ENCODE results near the gene COX7B.
"Not testable (repeated sequence)": the region's sequence is repeated elsewhere in the genome, so short reads cannot be mapped to it uniquely, and the experiment has no call there.

The COX7B gene

DNA sequence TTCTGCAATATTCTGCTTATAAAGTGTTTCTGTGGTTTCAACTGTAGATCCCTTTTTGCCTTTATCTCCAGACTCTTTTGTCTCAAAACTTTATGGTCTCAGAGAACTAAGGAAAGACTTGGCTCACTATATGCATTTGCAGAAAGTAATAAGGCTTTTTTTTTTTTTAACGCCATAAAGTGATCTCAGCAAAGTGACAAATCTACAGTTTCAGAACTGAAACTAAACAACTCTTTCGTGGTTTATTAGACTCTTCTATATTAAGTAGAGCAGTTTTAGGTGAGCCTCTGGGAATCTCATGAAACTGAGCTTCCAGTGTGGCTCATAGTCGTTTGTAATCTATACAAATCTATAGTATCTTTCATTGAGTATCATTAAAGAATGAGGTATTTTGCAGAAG is 26.5 kb downstream of the COX7B start:
- Mint-ChIP-seq H3K9me3 (no peaks in the 10 kb centered on the region), H3K27me3 (no peaks in the 10 kb centered on the region), H3K4me1 (peaks cover 21% of the 10 kb centered on the region), H3K36me3 (peaks cover 8% of the 10 kb centered on the region), H3K27ac (no peak overlapping the region), H3K4me3 (no peak overlapping the region)

DNA sequence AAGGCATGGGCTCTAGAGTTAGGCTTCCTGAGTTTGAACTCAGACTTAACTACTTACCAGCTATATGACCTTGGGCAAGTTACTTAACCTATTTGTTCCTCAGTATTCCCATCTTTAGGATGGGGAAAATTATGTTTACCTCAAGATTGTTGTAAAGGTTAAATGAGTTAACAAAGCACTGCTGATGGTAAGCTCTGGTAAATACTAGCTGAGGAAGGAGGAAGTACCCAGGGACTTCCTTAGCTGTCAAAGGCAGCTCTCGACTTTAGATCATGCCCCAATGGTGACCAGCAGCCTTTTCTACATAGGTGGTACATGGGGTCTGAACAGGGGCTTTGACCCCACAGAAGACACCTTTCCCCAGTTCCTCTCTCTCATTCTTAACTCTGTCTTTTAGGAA is 31.3 kb downstream of the COX7B start:
- Mint-ChIP-seq H3K4me1 (peaks cover 9% of the 10 kb centered on the region), H3K27me3 (no peaks in the 10 kb centered on the region), H3K27ac (no peak overlapping the region), H3K4me3 (no peak overlapping the region), H3K36me3 (peaks cover 3% of the 10 kb centered on the region), H3K9me3 (no peaks in the 10 kb centered on the region)

DNA sequence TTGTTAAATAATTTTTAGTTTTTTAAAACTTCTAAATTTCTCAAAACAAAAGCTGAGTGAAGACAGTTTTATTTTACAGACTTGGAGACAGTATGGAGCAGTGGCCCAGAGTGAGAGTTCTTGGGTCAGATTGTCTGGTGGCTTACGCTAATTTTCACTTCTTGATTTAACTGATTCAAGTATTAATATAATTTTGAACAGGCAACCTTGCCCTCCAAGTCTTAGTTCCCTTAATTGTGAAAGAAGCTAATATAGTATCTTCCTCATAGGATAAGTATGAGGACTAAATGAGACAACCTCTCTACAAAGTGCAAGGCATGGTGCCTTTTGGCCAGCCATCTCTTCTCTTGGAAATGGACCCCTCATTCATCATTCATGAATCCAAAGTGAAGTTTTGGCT is 36.6 kb downstream of the COX7B start:
- H3K4me3 Mint-ChIP-seq: no peak overlapping the region
- no peaks in the 10 kb centered on the region for H3K9me3 Mint-ChIP-seq
- peaks cover 11% of the 10 kb centered on the region for H3K4me1 Mint-ChIP-seq
- H3K27me3 Mint-ChIP-seq: no peaks in the 10 kb centered on the region
- no peaks in the 10 kb centered on the region for H3K36me3 Mint-ChIP-seq
- no peak overlapping the region for H3K27ac Mint-ChIP-seq

DNA sequence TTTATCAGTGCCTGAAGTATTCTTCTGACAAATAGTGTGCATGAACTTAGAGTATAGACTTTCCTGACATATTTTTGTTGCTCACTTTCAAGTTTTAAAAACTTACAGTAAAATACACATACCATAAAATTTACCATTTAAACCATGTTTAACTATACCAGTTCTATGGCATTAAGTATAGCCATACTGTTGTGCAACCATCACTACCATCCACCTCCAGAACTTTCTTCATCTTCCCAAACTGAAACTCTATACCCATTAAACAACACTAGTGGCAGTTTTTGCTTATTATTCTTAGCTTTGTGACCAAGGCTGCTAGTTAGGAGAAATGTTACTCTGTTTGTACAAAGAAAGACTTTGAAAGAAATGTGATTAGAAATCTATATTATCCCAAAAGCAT is 37.0 kb downstream of the COX7B start:
- H3K9me3 Mint-ChIP-seq: no peaks in the 10 kb centered on the region
- peaks cover 11% of the 10 kb centered on the region for H3K4me1 Mint-ChIP-seq
- no peaks in the 10 kb centered on the region for H3K36me3 Mint-ChIP-seq
- no peak overlapping the region for H3K4me3 Mint-ChIP-seq
- no peak overlapping the region for H3K27ac Mint-ChIP-seq
- H3K27me3 Mint-ChIP-seq: no peaks in the 10 kb centered on the region

DNA sequence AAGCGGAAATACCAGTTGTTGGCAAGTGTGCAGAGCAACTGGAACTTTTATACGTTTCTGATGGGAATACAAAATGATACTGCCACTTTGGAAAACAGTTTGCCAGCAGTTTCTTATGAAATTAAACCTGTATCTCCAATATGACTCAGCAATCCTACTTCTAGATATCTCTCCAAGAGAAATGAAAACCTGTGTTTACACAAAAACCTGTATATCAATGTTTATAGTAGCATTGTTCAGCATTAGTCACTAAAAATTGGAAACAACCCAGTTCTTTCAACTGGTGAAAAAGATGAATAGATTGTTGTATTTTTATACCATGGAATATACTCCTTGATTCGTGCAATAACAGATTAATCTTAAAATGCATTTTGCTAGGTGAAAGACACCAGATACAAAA is 38.0 kb downstream of the COX7B start:
- no peaks in the 10 kb centered on the region for H3K36me3 Mint-ChIP-seq
- peaks cover 16% of the 10 kb centered on the region for H3K4me1 Mint-ChIP-seq
- no peaks in the 10 kb centered on the region for H3K9me3 Mint-ChIP-seq
- no peaks in the 10 kb centered on the region for H3K27me3 Mint-ChIP-seq
- no peak overlapping the region for H3K27ac Mint-ChIP-seq
- no peak overlapping the region for H3K4me3 Mint-ChIP-seq

DNA sequence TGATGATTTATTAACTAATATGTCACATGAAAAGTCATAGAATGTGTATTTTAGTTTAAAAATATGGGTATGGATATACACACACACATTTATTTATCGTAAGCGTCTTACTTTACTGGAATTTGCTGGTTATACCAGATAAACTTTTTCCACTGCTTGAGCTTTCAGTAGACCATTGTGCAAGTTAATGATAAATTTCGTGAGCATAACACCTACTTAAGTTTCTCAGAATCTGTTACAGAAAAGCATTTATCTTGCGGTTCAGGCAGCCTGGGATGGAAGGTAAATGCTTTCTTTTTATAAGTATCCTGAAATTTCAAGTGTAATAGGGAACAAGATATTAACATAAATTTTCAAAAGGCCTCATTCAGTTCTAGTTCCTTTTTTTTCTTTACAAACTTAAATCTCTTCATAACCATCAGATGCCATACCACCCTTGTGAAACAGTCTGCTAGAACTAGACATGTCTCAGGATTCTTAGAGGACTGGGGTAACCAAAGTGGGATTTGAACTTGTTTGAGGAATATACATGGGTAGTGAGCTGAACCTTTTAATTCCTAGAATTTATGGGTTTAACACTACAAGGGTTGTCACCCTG is 38.9 kb downstream of the COX7B start:
- Mint-ChIP-seq H3K36me3 (no peaks in the 10 kb centered on the region), H3K27me3 (no peaks in the 10 kb centered on the region), H3K4me3 (no peak overlapping the region), H3K9me3 (no peaks in the 10 kb centered on the region), H3K27ac (no peak overlapping the region), H3K4me1 (peaks cover 21% of the 10 kb centered on the region)

DNA sequence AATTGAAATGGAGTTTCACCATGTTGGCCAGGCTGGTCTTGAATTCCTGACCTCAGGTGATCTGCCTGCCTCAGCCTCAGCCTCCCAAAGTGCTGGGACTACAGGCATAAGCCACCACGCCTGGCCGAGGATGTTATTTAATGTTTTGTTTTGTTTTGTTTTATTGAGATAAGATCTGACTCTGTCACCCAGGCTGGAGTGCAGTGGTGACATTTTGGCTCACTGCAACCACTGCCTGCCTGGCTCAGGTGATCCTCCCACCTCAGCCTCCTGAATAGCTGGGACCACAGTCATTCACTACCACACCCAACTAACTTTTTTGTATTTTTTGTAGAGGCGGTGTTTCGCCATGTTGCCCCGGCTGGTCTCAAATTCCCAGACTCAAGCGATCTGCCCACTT is 45.8 kb downstream of the COX7B start:
- H3K9me3 Mint-ChIP-seq, H3K27ac Mint-ChIP-seq, H3K27me3 Mint-ChIP-seq, H3K4me3 Mint-ChIP-seq, H3K36me3 Mint-ChIP-seq: not testable (repeated sequence)
- peaks cover 16% of the 10 kb centered on the region for H3K4me1 Mint-ChIP-seq

DNA sequence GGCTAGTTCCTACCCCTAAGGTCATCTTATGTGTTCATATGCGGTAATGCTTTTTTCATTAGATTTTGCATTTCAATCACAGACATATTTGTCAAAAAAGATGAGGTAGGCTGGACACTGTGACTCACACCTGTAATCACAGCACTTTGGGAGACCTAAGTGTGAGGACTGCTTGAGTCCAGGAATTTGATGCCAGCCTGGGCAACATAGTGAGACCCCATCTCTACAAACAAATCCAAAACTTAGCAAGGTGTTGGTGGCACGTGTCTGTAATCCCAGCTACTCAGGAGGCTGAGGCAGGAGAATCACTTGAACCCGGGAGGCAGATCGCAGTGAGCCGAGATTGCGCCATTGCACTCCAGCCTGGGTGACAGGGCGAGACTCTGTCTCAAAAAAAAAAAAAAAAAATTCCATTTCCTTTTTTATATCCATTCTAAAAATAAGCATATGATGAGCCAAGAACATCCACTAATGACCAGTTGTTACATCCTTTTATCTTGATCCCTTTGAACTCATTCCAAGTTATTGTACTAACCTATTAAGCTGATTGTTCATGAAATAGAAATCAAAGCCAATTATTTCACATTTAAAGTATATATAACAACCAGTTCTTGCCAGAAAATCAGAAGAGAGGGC is 46.8 kb downstream of the COX7B start:
- peaks cover 12% of the 10 kb centered on the region for H3K4me1 Mint-ChIP-seq
- no peak overlapping the region for H3K4me3 Mint-ChIP-seq
- no peak overlapping the region for H3K27ac Mint-ChIP-seq
- H3K27me3 Mint-ChIP-seq: no peaks in the 10 kb centered on the region
- H3K9me3 Mint-ChIP-seq: no peaks in the 10 kb centered on the region
- no peaks in the 10 kb centered on the region for H3K36me3 Mint-ChIP-seq

DNA sequence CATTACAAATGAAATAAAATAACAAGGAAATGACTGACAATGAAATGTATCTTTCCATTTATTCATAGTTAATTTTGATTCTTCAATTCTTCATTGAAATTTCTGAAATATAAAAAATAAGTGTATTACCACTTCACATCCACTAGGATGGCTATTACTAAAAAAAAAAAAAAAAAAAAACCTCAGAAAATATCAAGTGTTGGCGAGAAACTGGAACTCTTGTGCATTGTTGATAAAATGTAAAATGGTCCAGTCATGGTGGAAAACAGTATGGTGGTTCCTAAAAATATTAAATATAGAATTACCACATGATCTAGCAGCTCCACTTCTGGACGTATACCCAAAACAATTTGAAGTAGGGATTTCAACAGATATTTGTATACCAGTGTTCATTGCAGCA is 47.3 kb downstream of the COX7B start:
- Mint-ChIP-seq H3K27ac (no peak overlapping the region), H3K4me3 (no peak overlapping the region), H3K4me1 (peaks cover 12% of the 10 kb centered on the region), H3K36me3 (no peaks in the 10 kb centered on the region), H3K9me3 (no peaks in the 10 kb centered on the region), H3K27me3 (no peaks in the 10 kb centered on the region)

DNA sequence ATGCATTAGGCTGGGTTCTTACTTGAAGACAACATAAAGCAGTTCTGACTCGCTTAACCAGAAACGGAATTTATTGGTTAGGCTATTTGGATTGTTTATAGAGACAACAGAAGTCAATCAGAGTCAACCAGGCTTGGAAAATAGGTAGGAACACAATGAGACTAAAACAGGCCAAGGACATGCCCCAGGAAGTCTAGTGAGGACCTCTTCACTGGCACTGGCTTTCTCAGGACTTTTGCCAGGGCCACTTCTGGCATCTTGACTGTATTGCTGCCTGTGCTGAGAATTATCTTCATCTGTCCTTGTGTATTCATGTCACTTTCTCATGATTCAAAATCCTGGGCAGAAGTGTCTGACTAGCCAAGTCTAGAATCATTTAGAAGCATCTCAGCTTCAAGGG is 50.6 kb downstream of the COX7B start:
- Mint-ChIP-seq H3K27ac (no peak overlapping the region), H3K4me3 (no peak overlapping the region), H3K36me3 (no peaks in the 10 kb centered on the region), H3K4me1 (peaks cover 7% of the 10 kb centered on the region), H3K27me3 (no peaks in the 10 kb centered on the region), H3K9me3 (no peaks in the 10 kb centered on the region)

DNA sequence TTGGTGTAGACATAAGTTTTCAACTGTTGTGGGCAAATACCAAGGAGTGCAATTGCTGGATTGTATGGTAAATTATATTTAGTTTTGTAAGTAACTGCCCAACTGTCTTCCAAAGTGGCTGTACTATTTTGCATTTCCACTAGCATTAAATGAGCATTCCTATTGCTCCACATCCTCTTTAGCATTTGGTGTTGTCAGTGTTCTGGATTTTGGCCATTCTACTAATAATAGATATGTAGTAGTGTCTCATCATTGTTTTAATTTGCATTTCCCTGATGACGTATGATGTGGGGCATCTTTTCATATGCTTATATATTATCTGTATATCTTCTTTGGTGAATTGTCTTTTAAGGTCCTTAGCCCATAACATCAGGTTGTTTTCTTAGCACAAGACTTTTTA is 52.9 kb downstream of the COX7B start:
- H3K27ac Mint-ChIP-seq: no peak overlapping the region
- H3K4me3 Mint-ChIP-seq: no peak overlapping the region
- H3K27me3 Mint-ChIP-seq: no peaks in the 10 kb centered on the region
- H3K4me1 Mint-ChIP-seq: peaks cover 11% of the 10 kb centered on the region
- peaks cover 2% of the 10 kb centered on the region for H3K36me3 Mint-ChIP-seq
- H3K9me3 Mint-ChIP-seq: no peaks in the 10 kb centered on the region

DNA sequence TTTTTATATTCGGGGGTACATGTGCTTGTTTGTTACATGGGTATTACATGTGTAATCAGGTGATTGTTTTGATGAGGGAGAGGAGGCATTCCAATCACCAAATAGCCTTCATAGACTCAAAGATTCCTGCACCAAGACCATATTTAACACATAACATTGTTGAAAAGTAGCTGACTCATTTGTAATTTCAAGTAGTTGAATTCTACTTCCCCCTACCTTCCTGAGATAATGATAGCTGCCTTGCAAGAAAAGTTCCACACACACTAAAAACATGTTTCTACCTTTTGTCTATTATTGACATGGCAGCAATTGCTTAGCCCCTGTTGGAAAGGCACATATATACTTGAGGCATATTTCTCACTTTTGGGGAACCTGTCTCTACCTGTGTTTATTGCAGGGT is 54.0 kb downstream of the COX7B start:
- H3K27me3 Mint-ChIP-seq: no peaks in the 10 kb centered on the region
- peaks cover 6% of the 10 kb centered on the region for H3K36me3 Mint-ChIP-seq
- no peaks in the 10 kb centered on the region for H3K9me3 Mint-ChIP-seq
- no peak overlapping the region for H3K4me3 Mint-ChIP-seq
- H3K27ac Mint-ChIP-seq: no peak overlapping the region
- peaks cover 21% of the 10 kb centered on the region for H3K4me1 Mint-ChIP-seq

DNA sequence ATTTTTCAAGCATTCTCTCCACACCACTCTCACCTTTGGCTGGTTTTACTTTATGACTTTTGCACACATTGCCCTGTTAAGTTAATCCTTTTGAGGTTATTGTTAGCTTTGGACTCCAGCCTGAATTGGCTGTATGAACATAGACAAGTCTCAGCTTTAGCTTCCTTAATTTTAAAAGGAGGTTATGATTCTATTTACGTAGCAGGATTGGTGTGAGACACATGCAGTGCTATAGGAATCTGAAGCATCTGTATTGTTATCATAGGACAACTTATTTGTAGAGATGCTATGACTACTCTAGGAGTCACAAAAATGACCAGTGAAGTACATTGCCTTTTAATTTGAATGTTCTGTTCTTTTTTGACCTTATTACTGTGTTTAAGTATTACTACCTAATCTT is 54.4 kb downstream of the COX7B start:
- peaks cover 23% of the 10 kb centered on the region for H3K4me1 Mint-ChIP-seq
- H3K4me3 Mint-ChIP-seq: no peak overlapping the region
- peaks cover 6% of the 10 kb centered on the region for H3K36me3 Mint-ChIP-seq
- H3K27me3 Mint-ChIP-seq: no peaks in the 10 kb centered on the region
- H3K9me3 Mint-ChIP-seq: no peaks in the 10 kb centered on the region
- no peak overlapping the region for H3K27ac Mint-ChIP-seq

All from activated naive CD4-positive, alpha-beta T cell treated with anti-CD3 and anti-CD28 coated beads, Interleukin-2, amount 50 U/mL, for 24 hours (primary cell).